PC-3 (cell line): Measurements from ENCODE around the gene NRG3. TPM values are rescaled to one million over a fixed set of nuclear protein-coding genes. Genes with fewer than 3 reads are reported as not detected.
"Not testable (repeated sequence)": the region's sequence is repeated elsewhere in the genome, so short reads cannot be mapped to it uniquely, and the experiment has no call there.

Source experiments
- ATAC-seq: fragments of 200-7000 bp; cut with Tn5 transposase; 2 replicates; pipeline ENCODE4 v1.9.1; 2020; ENCODE audit warnings: mild to moderate bottlenecking, moderate library complexity
- BruUV-seq: library from RNA; stranded (reverse); fragments of 400-500 nt; replicated peaks from 2 replicates; lab custom pipeline; 2021; lab: Mats Ljungman, UMichigan
- CTCF ChIA-PET: fragments of 300-600 bp; sonication (Branson Sonifier 250); formaldehyde crosslinking; loops from one replicate; lab custom pipeline; 2022; ENCODE audit warnings: antibody characterized with exemption; lab: Charles Lee
- POLR2A ChIA-PET: fragments of 300-600 bp; sonication (Branson Sonifier 250); formaldehyde crosslinking; loops from one replicate; lab custom pipeline; 2022; ENCODE audit warnings: antibody characterized with exemption; ENCODE audit not compliant: unreplicated experiment; lab: Charles Lee
- DNase-seq: peaks from one replicate; pipeline ENCODE4 v3.0.0-alpha.2; 2015
- H2AFZ ChIP-seq: fragments of 300-600 bp; sonication (generic); 2 replicates; pipeline ENCODE4 v1.6.0; 2016; ENCODE audit warnings: antibody characterized with exemption, low read length
- H3F3A ChIP-seq: fragments of 300-600 bp; sonication (generic); one replicate; pipeline ENCODE4 v1.6.0; 2017; ENCODE audit warnings: antibody characterized with exemption, low read length, control low read depth, mild to moderate bottlenecking; ENCODE audit not compliant: unreplicated experiment
- H3K27ac ChIP-seq: fragments of 300-600 bp; sonication (generic); 2 replicates; pipeline ENCODE4 v1.5.1; 2016; ENCODE audit warnings: mild to moderate bottlenecking, low read length
- H3K27me3 ChIP-seq: fragments of 300-600 bp; sonication (generic); 2 replicates; pipeline ENCODE4 v1.6.1; 2016; ENCODE audit warnings: low read length, mixed read lengths
- H3K36me3 ChIP-seq: fragments of 300-600 bp; sonication (generic); 2 replicates; pipeline ENCODE4 v1.6.1; 2016; ENCODE audit warnings: low read depth, mixed run types, low read length, mixed read lengths
- H3K4me1 ChIP-seq: fragments of 300-600 bp; sonication (generic); 2 replicates; pipeline ENCODE4 v1.5.1; 2016; ENCODE audit warnings: low read length; ENCODE audit not compliant: insufficient read depth
- H3K4me2 ChIP-seq: fragments of 300-600 bp; sonication (generic); 2 replicates; pipeline ENCODE4 v1.6.0; 2016; ENCODE audit warnings: low read length
- H3K4me3 ChIP-seq: fragments of 300-600 bp; sonication (generic); 2 replicates; pipeline ENCODE4 v1.5.1; 2016; ENCODE audit warnings: mild to moderate bottlenecking, low read length, mixed read lengths
- H3K79me2 ChIP-seq: fragments of 300-600 bp; sonication (generic); 2 replicates; pipeline ENCODE4 v1.6.1; 2017; ENCODE audit warnings: low read length, mixed read lengths
- H3K9ac ChIP-seq: fragments of 300-600 bp; sonication (generic); 2 replicates; pipeline ENCODE4 v1.6.0; 2016; ENCODE audit warnings: mild to moderate bottlenecking, low read length
- H3K9me2 ChIP-seq: fragments of 300-600 bp; sonication (generic); replicated peaks from 2 replicates; pipeline ENCODE4 v1.6.1; 2016; ENCODE audit warnings: mixed run types, low read length, mixed read lengths
- H3K9me3 ChIP-seq: fragments of 300-600 bp; sonication (generic); 2 replicates; pipeline ENCODE4 v1.6.1; 2016; ENCODE audit warnings: low read length, mixed read lengths
- H4K20me1 ChIP-seq: fragments of 300-600 bp; sonication (generic); 2 replicates; pipeline ENCODE4 v1.6.1; 2016; ENCODE audit warnings: low read length, mixed read lengths
- CTCF ChIP-seq: fragments of 300-600 bp; sonication (generic); conservative IDR thresholded peaks from 2 replicates; pipeline ENCODE4 v1.5.1; 2017; ENCODE audit warnings: antibody characterized with exemption, low read depth, mild to moderate bottlenecking, low read length
- EZH2 ChIP-seq: fragments of 300-600 bp; sonication (generic); IDR thresholded peaks from one replicate; pipeline ENCODE4 v1.6.1; 2017; ENCODE audit warnings: antibody characterized with exemption, mild to moderate bottlenecking, low read length; ENCODE audit not compliant: unreplicated experiment
- EZH2phosphoT487 ChIP-seq: fragments of 300-600 bp; sonication (generic); IDR thresholded peaks from 2 replicates; pipeline ENCODE4 v1.6.1; 2018; ENCODE audit warnings: mild to moderate bottlenecking, antibody characterized with exemption, low read length, borderline replicate concordance
- intact Hi-C: fragments of 100-400 bp; cut with micrococcal nuclease; formaldehyde crosslinking; loops from 2 replicates; pipeline ENCODE4 v1.9.0; 2023
- total RNA-seq: library from RNA; depleted of rRNA; stranded (reverse); fragments of >200 nt; gene quantifications from 2 replicates; pipeline ENCODE4 v1.2.3, GENCODE V29; 2014

NRG3 gene
- total RNA-seq, 1 experiment from 2014 or later = not detected

- Histone ChIP-seq H3K9me2 (no peaks in the 10 kb centered on the region), H3K79me2 (no peaks in the 10 kb centered on the region), H3K36me3 (no peaks in the 10 kb centered on the region), H3K4me2 (no peak overlapping the region), H4K20me1 (no peaks in the 10 kb centered on the region), H3K9me3 (no peaks in the 10 kb centered on the region), H3K9ac (no peak overlapping the region), H3K27me3 (no peaks in the 10 kb centered on the region), H3F3A (no peaks in the 10 kb centered on the region), H3K4me3 (no peak overlapping the region), H3K27ac (no peak overlapping the region), H2AFZ (no peak overlapping the region), H3K4me1 (no peaks in the 10 kb centered on the region)
- ChIA-PET POLR2A (no interaction called here), CTCF (no interaction called here)
- DNase-seq = peak; percentile 38
- intact Hi-C loops = no loop called here
- no peak for ATAC-seq
- no peak for TF ChIP-seq CTCF
- no peak for TF ChIP-seq EZH2
- TF ChIP-seq EZH2phosphoT487 = no peak
- BruUV-seq = no TSS peak
Observed at GRCh38 chr10:82982110-82982608, 1107.2 kb downstream of the NRG3 start.

GRCh38 chr10:82986216-82986615 lies 1111.2 kb downstream of the NRG3 start:
- Histone ChIP-seq H3K4me1 (no peaks in the 10 kb centered on the region), H3K27me3 (no peaks in the 10 kb centered on the region), H3K9ac (no peak overlapping the region), H3K9me2 (no peaks in the 10 kb centered on the region), H4K20me1 (no peaks in the 10 kb centered on the region), H3K9me3 (no peaks in the 10 kb centered on the region), H2AFZ (no peak overlapping the region), H3K79me2 (no peaks in the 10 kb centered on the region), H3K4me3 (no peak overlapping the region), H3K36me3 (no peaks in the 10 kb centered on the region), H3K27ac (no peak overlapping the region), H3F3A (no peaks in the 10 kb centered on the region), H3K4me2 (no peak overlapping the region)
- ATAC-seq = no peak
- TF ChIP-seq EZH2phosphoT487 (no peak), EZH2 (no peak)
- POLR2A ChIA-PET = no interaction called here
- DNase-seq = no peak
- no TSS peak for BruUV-seq
- CTCF ChIA-PET = no interaction called here
- intact Hi-C loops = no loop called here

- H3K4me1 ChIP-seq, intact Hi-C loops, H3K9ac ChIP-seq, CTCF ChIA-PET, BruUV-seq, H3K9me2 ChIP-seq, H2AFZ ChIP-seq, H3K4me2 ChIP-seq, H4K20me1 ChIP-seq, H3K9me3 ChIP-seq, H3F3A ChIP-seq, H3K36me3 ChIP-seq, H3K27me3 ChIP-seq, ATAC-seq, DNase-seq, H3K27ac ChIP-seq, H3K79me2 ChIP-seq, H3K4me3 ChIP-seq, POLR2A ChIA-PET: not testable (repeated sequence)
Observed at GRCh38 chr10:83006479-83006878, 1131.5 kb downstream of the NRG3 start.

- Histone ChIP-seq H3K4me2 (no peak overlapping the region), H3K27me3 (no peaks in the 10 kb centered on the region), H3K27ac (no peak overlapping the region), H3K4me1 (no peaks in the 10 kb centered on the region), H2AFZ (no peak overlapping the region), H3K36me3 (no peaks in the 10 kb centered on the region), H3K79me2 (no peaks in the 10 kb centered on the region), H4K20me1 (no peaks in the 10 kb centered on the region), H3K9ac (no peak overlapping the region), H3K9me3 (no peaks in the 10 kb centered on the region), H3K4me3 (no peak overlapping the region), H3F3A (no peaks in the 10 kb centered on the region), H3K9me2 (no peaks in the 10 kb centered on the region)
- no peak for ATAC-seq
- no TSS peak for BruUV-seq
- no peak for DNase-seq
- TF ChIP-seq CTCF (no peak), EZH2phosphoT487 (no peak), EZH2 (no peak)
- ChIA-PET POLR2A (no interaction called here), CTCF (no interaction called here)
- intact Hi-C loops = no loop called here
Observed at GRCh38 chr10:83007510-83007909, 1132.5 kb downstream of the NRG3 start.
